Calu3 (cell line): Measurements from ENCODE around the gene PTTG1. TPM values are rescaled to one million over a fixed set of nuclear protein-coding genes. Genes with fewer than 3 reads are reported as not detected.

Experiments used
- BruUV-seq: library from RNA; stranded (reverse); fragments of 400-500 nt; replicated peaks from 2 replicates; lab custom pipeline; 2021; lab: Mats Ljungman, UMichigan
- CTCF ChIA-PET: fragments of 300-600 bp; sonication (Branson Sonifier 250); formaldehyde crosslinking; loops from one replicate; lab custom pipeline; 2022; ENCODE audit warnings: antibody characterized with exemption; lab: Charles Lee
- DNase-seq: peaks from one replicate; pipeline ENCODE4 v3.0.0; 2022
- H3K27ac Mint-ChIP-seq: one replicate; pipeline ENCODE4 v1.8.0; 2022; ENCODE audit warnings: mixed read lengths; ENCODE audit not compliant: unreplicated experiment
- H3K27me3 Mint-ChIP-seq: one replicate; pipeline ENCODE4 v1.8.0; 2022; ENCODE audit warnings: mixed read lengths; ENCODE audit not compliant: unreplicated experiment
- H3K36me3 Mint-ChIP-seq: one replicate; pipeline ENCODE4 v1.8.0; 2022; ENCODE audit warnings: mild to moderate bottlenecking, moderate library complexity, mixed read lengths; ENCODE audit not compliant: insufficient read depth, unreplicated experiment
- H3K4me1 Mint-ChIP-seq: one replicate; pipeline ENCODE4 v1.8.0; 2022; ENCODE audit warnings: mild to moderate bottlenecking, low read depth, mixed read lengths; ENCODE audit not compliant: unreplicated experiment
- H3K4me3 Mint-ChIP-seq: one replicate; pipeline ENCODE4 v1.8.0; 2022; ENCODE audit warnings: mild to moderate bottlenecking, low read depth, moderate library complexity, mixed read lengths; ENCODE audit not compliant: unreplicated experiment
- H3K9me3 Mint-ChIP-seq: one replicate; pipeline ENCODE4 v1.8.0; 2022; ENCODE audit warnings: low read depth, mixed read lengths; ENCODE audit not compliant: unreplicated experiment
- CTCF ChIP-seq: fragments of 200-600 bp; IDR thresholded peaks from one replicate; pipeline ENCODE4 v1.8.0; 2022; ENCODE audit warnings: antibody characterized with exemption; ENCODE audit not compliant: unreplicated experiment
- intact Hi-C: fragments of 100-400 bp; cut with micrococcal nuclease; formaldehyde crosslinking; loops from one replicate; pipeline ENCODE4 v1.10.0; 2022; ENCODE audit not compliant: unreplicated experiment
- total RNA-seq: library from RNA; stranded (reverse); gene quantifications from 2 replicates; pipeline ENCODE4 v1.2.3, GENCODE V29; 2022

The PTTG1 gene
- total RNA-seq, 1 experiment from 2014 or later: 184 TPM

- no peaks in the 10 kb centered on the region for H3K9me3 Mint-ChIP-seq
- H3K36me3 Mint-ChIP-seq: no peaks in the 10 kb centered on the region
- H3K4me3 Mint-ChIP-seq: no peak overlapping the region
- CTCF ChIA-PET: no interaction called here
- H3K27me3 Mint-ChIP-seq: peaks cover 43% of the 10 kb centered on the region
- intact Hi-C loops: no loop called here
- no TSS peak for BruUV-seq
- no peak overlapping the region for H3K27ac Mint-ChIP-seq
- no peaks in the 10 kb centered on the region for H3K4me1 Mint-ChIP-seq
- no peak for TF ChIP-seq CTCF
- no peak for DNase-seq
These were observed 39.3 kb upstream of the PTTG1 start for GRCh38 chr5:160382346-160382745.

- no peak for DNase-seq
- peaks cover 32% of the 10 kb centered on the region for H3K27me3 Mint-ChIP-seq
- TF ChIP-seq CTCF: no peak
- H3K9me3 Mint-ChIP-seq: peaks cover 3% of the 10 kb centered on the region
- CTCF ChIA-PET: no interaction called here
- BruUV-seq: no TSS peak
- no peaks in the 10 kb centered on the region for H3K36me3 Mint-ChIP-seq
- no peak overlapping the region for H3K4me3 Mint-ChIP-seq
- intact Hi-C loops: no loop called here
- no peaks in the 10 kb centered on the region for H3K4me1 Mint-ChIP-seq
- H3K27ac Mint-ChIP-seq: no peak overlapping the region
These were observed 37.0 kb upstream of the PTTG1 start for GRCh38 chr5:160384681-160385080.

GRCh38 chr5:160385496-160385895 is 36.2 kb upstream of the PTTG1 start:
- no TSS peak for BruUV-seq
- Mint-ChIP-seq H3K4me3 (no peak overlapping the region), H3K27ac (no peak overlapping the region), H3K36me3 (no peaks in the 10 kb centered on the region), H3K4me1 (no peaks in the 10 kb centered on the region), H3K27me3 (peaks cover 24% of the 10 kb centered on the region), H3K9me3 (peaks cover 3% of the 10 kb centered on the region)
- CTCF ChIA-PET: no interaction called here
- intact Hi-C loops: no loop called here
- DNase-seq: no peak
- TF ChIP-seq CTCF: no peak

- intact Hi-C loops: no loop called here
- TF ChIP-seq CTCF: no peak
- CTCF ChIA-PET: no interaction called here
- DNase-seq: no peak
- BruUV-seq: no TSS peak
- no peak overlapping the region for H3K4me3 Mint-ChIP-seq
- H3K36me3 Mint-ChIP-seq: no peaks in the 10 kb centered on the region
- peaks cover 5% of the 10 kb centered on the region for H3K27me3 Mint-ChIP-seq
- H3K27ac Mint-ChIP-seq: no peak overlapping the region
- H3K4me1 Mint-ChIP-seq: no peaks in the 10 kb centered on the region
- peaks cover 3% of the 10 kb centered on the region for H3K9me3 Mint-ChIP-seq
These were observed 34.2 kb upstream of the PTTG1 start for GRCh38 chr5:160387445-160387844.
